Activated CD8-positive, alpha-beta T cell treated with anti-CD3 and anti-CD28 coated beads, Interleukin-2, amount 10 ng/mL, durations not matched to agents 7 days and 5 days (primary cell): Measurements from ENCODE around the gene TUFT1. TPM values are rescaled to one million over a fixed set of nuclear protein-coding genes. Genes with fewer than 3 reads are reported as not detected.
"Not testable (repeated sequence)": the region's sequence is repeated elsewhere in the genome, so short reads cannot be mapped to it uniquely, and the experiment has no call there.

ENCODE experiments used
- ATAC-seq: fragments of 150-1000 bp; cut with Tn5 transposase; one replicate; pipeline ENCODE4 v1.10.0; 2021; ENCODE audit warnings: moderate library complexity
- CTCF ChIA-PET: fragments of 350-600 bp; sonication (Branson Sonifier 250); formaldehyde crosslinking; loops from one replicate; lab custom pipeline; 2021; ENCODE audit warnings: antibody characterized with exemption; lab: Charles Lee
- POLR2A ChIA-PET: fragments of 350-600 bp; sonication (Branson Sonifier 250); formaldehyde crosslinking; loops from one replicate; lab custom pipeline; 2021; ENCODE audit warnings: antibody characterized with exemption; lab: Charles Lee
- DNase-seq: peaks from one replicate; pipeline ENCODE4 v3.0.0-alpha.2; 2020
- H3K27ac Mint-ChIP-seq: one replicate; pipeline ENCODE4 v1.8.0; 2021; ENCODE audit warnings: mild to moderate bottlenecking, mixed read lengths
- H3K27me3 Mint-ChIP-seq: one replicate; pipeline ENCODE4 v1.8.0; 2021; ENCODE audit warnings: low read depth, mixed read lengths
- H3K36me3 Mint-ChIP-seq: one replicate; pipeline ENCODE4 v1.8.0; 2021; ENCODE audit warnings: low read depth, mixed read lengths
- H3K4me1 Mint-ChIP-seq: one replicate; pipeline ENCODE4 v1.8.0; 2021; ENCODE audit warnings: low read depth, mixed read lengths
- H3K4me3 Mint-ChIP-seq: one replicate; pipeline ENCODE4 v1.8.0; 2021; ENCODE audit warnings: mild to moderate bottlenecking, mixed read lengths
- H3K9me3 Mint-ChIP-seq: one replicate; pipeline ENCODE4 v1.8.0; 2022; ENCODE audit warnings: mixed read lengths; ENCODE audit not compliant: insufficient read depth
- total RNA-seq, 2 experiments: library from RNA; stranded (reverse); gene quantifications; one replicate each; pipeline ENCODE4 v1.2.3, GENCODE V29; 2021

TUFT1 gene
- total RNA-seq, 2 experiments from 2014 or later, result 0.42 TPM

DNA sequence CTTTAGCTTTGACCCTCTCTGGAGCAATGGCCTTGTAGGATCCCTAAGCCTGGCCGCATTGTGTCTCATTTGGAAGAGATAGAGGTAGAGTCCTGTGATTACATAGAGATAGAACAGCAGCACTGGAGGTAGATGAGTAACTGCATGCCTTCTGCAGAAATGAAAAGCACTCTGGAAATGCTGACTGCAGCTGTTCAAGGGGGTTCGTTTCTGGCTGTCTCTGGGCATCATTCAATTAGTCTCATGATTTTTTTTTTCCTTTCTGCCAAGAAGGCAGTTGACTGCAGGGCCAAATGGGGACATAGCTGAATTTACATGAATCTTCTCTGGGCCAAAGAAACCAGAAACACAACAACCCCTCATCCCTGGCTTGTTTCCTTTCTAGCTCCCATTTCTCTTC, 43.7 kb downstream of the TUFT1 start:
- ATAC-seq (no peak), DNase-seq (no peak)
- Mint-ChIP-seq H3K9me3 (no peaks in the 10 kb centered on the region), H3K4me1 (no peaks in the 10 kb centered on the region), H3K4me3 (no peak overlapping the region), H3K27me3 (no peaks in the 10 kb centered on the region), H3K36me3 (no peaks in the 10 kb centered on the region), H3K27ac (no peak overlapping the region)
- CTCF ChIA-PET, result interaction anchor here (1.5 to 5.2 kb wide), 2 partner anchors 10 to 63 kb away, joined by 3 to 26 read pairs; no protein-coding TSS in a partner anchor
- POLR2A ChIA-PET, result interaction anchor here (0.6 kb wide), 1 partner anchor 92 kb away, joined by 3 read pairs; no protein-coding TSS in a partner anchor

GRCh38 chr1:151584278-151584677, 44.2 kb downstream of the TUFT1 start:
- ATAC-seq (no peak), DNase-seq (no peak)
- H3K9me3 Mint-ChIP-seq, result no peaks in the 10 kb centered on the region
- CTCF ChIA-PET, result interaction anchor here (1.5 to 5.2 kb wide), 2 partner anchors 10 to 64 kb away, joined by 3 to 26 read pairs; no protein-coding TSS in a partner anchor
- H3K27me3 Mint-ChIP-seq, result no peaks in the 10 kb centered on the region
- POLR2A ChIA-PET, result no interaction called here
- H3K27ac Mint-ChIP-seq, result no peak overlapping the region
- H3K4me3 Mint-ChIP-seq, result no peak overlapping the region
- H3K4me1 Mint-ChIP-seq, result no peaks in the 10 kb centered on the region
- no peaks in the 10 kb centered on the region for H3K36me3 Mint-ChIP-seq

DNA sequence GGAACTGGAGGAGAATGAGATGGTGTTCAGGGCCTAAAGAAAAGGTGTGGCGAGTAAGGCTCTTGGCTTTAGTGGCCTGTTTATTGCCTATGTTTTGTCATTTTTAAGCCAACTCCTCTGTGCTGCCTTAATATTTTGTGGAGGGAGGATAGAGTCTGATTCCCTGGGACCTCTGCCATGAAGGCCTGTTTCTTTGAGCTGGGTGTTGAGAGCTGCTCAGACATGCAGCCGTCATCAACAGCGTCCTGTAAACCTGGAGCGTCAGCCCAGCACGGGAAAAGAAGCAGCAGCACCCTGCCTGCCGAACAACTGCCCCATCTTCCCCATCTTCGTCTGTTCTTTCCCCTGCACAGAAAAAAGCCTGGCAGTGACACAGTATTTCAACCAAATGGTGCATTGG, 44.7 kb downstream of the TUFT1 start:
- POLR2A ChIA-PET, result no interaction called here
- no peaks in the 10 kb centered on the region for H3K4me1 Mint-ChIP-seq
- no peak overlapping the region for H3K27ac Mint-ChIP-seq
- no peak overlapping the region for H3K4me3 Mint-ChIP-seq
- no peaks in the 10 kb centered on the region for H3K36me3 Mint-ChIP-seq
- ATAC-seq (no peak), DNase-seq (no peak)
- CTCF ChIA-PET, result no interaction called here
- H3K27me3 Mint-ChIP-seq, result no peaks in the 10 kb centered on the region
- no peaks in the 10 kb centered on the region for H3K9me3 Mint-ChIP-seq

DNA sequence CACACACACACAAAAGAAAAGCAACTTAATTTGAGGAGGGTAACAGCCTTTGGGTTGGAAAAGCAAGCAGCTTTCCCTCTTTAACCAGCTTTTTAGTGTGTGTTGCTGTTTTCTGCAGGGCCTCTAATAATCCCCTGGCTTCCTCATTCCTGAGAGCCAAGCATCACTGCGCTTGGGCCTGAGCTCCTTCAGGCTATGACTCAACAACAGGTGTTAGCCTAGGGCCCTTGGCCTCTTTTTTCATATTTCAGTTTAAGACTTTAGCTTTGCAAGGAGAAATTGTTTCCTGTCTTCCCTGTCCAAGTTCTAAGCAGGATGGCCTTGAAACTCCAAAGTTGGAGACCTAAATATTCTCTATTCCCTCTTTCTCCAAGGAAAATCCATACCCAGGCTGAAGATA, 45.5 kb downstream of the TUFT1 start:
- Mint-ChIP-seq H3K9me3 (no peaks in the 10 kb centered on the region), H3K27me3 (peaks cover 4% of the 10 kb centered on the region), H3K4me1 (no peaks in the 10 kb centered on the region), H3K36me3 (no peaks in the 10 kb centered on the region), H3K27ac (no peak overlapping the region), H3K4me3 (no peak overlapping the region)
- no peak for ATAC-seq
- CTCF ChIA-PET, result interaction anchor here (1.2 kb wide), 1 partner anchor 8 kb away, joined by 7 read pairs; no protein-coding TSS in a partner anchor
- no peak for DNase-seq
- POLR2A ChIA-PET, result no interaction called here

- no peaks in the 10 kb centered on the region for H3K9me3 Mint-ChIP-seq
- H3K36me3 Mint-ChIP-seq, result no peaks in the 10 kb centered on the region
- ATAC-seq (no peak), DNase-seq (no peak)
- no peak overlapping the region for H3K27ac Mint-ChIP-seq
- ChIA-PET CTCF (no interaction called here), POLR2A (no interaction called here)
- H3K4me1 Mint-ChIP-seq, result peaks cover 9% of the 10 kb centered on the region
- H3K27me3 Mint-ChIP-seq, result peaks cover 10% of the 10 kb centered on the region
- no peak overlapping the region for H3K4me3 Mint-ChIP-seq
These were observed 50.9 kb downstream of the TUFT1 start for GRCh38 chr1:151590961-151591360.

- no peaks in the 10 kb centered on the region for H3K36me3 Mint-ChIP-seq
- H3K4me1 Mint-ChIP-seq, result peaks cover 9% of the 10 kb centered on the region
- DNase-seq (no peak), ATAC-seq (peak; percentile 41)
- ChIA-PET POLR2A (interaction anchor here (0.9 kb wide), 2 partner anchors 36 to 246 kb away, joined by 3 read pairs; no protein-coding TSS in a partner anchor), CTCF (interaction anchor here (0.6 to 5.9 kb wide), 61 partner anchors 8 to 408 kb away, joined by 3 to 40 read pairs (median 4); partner anchors contain the start of genes CELF3, PI4KB, RIIAD1 and TDRKH)
- H3K4me3 Mint-ChIP-seq, result peak overlapping the region; percentile 47
- no peak overlapping the region for H3K27ac Mint-ChIP-seq
- peaks cover 12% of the 10 kb centered on the region for H3K27me3 Mint-ChIP-seq
- H3K9me3 Mint-ChIP-seq, result no peaks in the 10 kb centered on the region
These were observed 53.6 kb downstream of the TUFT1 start for GRCh38 chr1:151593730-151594129.

GRCh38 chr1:151594143-151594625, 54.1 kb downstream of the TUFT1 start:
- Mint-ChIP-seq H3K27ac (no peak overlapping the region), H3K4me1 (peaks cover 9% of the 10 kb centered on the region), H3K9me3 (no peaks in the 10 kb centered on the region), H3K36me3 (no peaks in the 10 kb centered on the region), H3K4me3 (peak overlapping the region; percentile 47), H3K27me3 (peaks cover 12% of the 10 kb centered on the region)
- ChIA-PET CTCF (interaction anchor here (0.6 to 5.9 kb wide), 60 partner anchors 9 to 408 kb away, joined by 3 to 40 read pairs (median 4); partner anchors contain the start of genes CELF3, PI4KB, RIIAD1 and TDRKH), POLR2A (interaction anchor here (0.9 kb wide), 2 partner anchors 36 to 246 kb away, joined by 3 read pairs; no protein-coding TSS in a partner anchor)
- peak; percentile 90 for DNase-seq
- ATAC-seq, result peak; percentile 98

- H3K4me1 Mint-ChIP-seq, result peaks cover 9% of the 10 kb centered on the region
- H3K4me3 Mint-ChIP-seq, result no peak overlapping the region
- ChIA-PET POLR2A (no interaction called here), CTCF (interaction anchor here (1.1 to 5.9 kb wide), 3 partner anchors 8 to 240 kb away, joined by 3 to 40 read pairs (median 8); no protein-coding TSS in a partner anchor)
- no peak for ATAC-seq
- no peak for DNase-seq
- no peak overlapping the region for H3K27ac Mint-ChIP-seq
- peaks cover 4% of the 10 kb centered on the region for H3K27me3 Mint-ChIP-seq
- no peaks in the 10 kb centered on the region for H3K9me3 Mint-ChIP-seq
- H3K36me3 Mint-ChIP-seq, result no peaks in the 10 kb centered on the region
These were observed 56.3 kb downstream of the TUFT1 start for GRCh38 chr1:151596166-151596953.

GRCh38 chr1:151602550-151602949, 62.4 kb downstream of the TUFT1 start:
- CTCF ChIA-PET, result interaction anchor here (3.8 kb wide), 1 partner anchor 9 kb away, joined by 21 read pairs; no protein-coding TSS in a partner anchor

DNA sequence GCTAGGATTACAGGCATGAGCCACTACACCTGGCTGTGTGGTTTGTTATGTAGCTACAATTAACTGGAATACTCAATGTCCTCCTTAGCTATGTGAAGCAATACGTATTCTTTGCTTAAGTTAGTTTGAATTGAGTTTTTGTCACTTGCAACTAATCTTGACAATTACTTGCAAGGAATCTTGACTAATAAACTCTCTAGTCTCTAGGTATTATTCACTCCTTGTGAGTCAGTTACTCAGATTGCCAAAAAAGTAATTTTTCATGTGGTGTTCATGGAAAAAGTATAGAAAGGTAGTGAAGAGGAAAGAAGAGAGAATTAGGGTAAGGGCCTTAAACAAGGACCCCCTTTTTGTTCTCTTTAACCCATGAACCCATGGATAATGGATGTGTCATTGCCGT, 64.2 kb downstream of the TUFT1 start:
- CTCF ChIA-PET, result interaction anchor here (1.2 to 3.8 kb wide), 2 partner anchors 8 to 10 kb away, joined by 3 to 21 read pairs; no protein-coding TSS in a partner anchor
- no peak overlapping the region for H3K27ac Mint-ChIP-seq
- H3K27me3 Mint-ChIP-seq, result peaks cover 18% of the 10 kb centered on the region
- H3K4me3 Mint-ChIP-seq, result no peak overlapping the region
- DNase-seq, result no peak
- POLR2A ChIA-PET, result no interaction called here
- ATAC-seq, result no peak
- H3K9me3 Mint-ChIP-seq, result no peaks in the 10 kb centered on the region
- H3K36me3 Mint-ChIP-seq, result no peaks in the 10 kb centered on the region
- H3K4me1 Mint-ChIP-seq, result no peaks in the 10 kb centered on the region

More at GRCh38 chr1:151602550-151602949, 62.4 kb downstream of the TUFT1 start:
- POLR2A ChIA-PET, H3K36me3 Mint-ChIP-seq, H3K9me3 Mint-ChIP-seq, H3K27ac Mint-ChIP-seq, H3K4me1 Mint-ChIP-seq, DNase-seq, H3K4me3 Mint-ChIP-seq, ATAC-seq: not testable (repeated sequence)
- peaks cover 12% of the 10 kb centered on the region for H3K27me3 Mint-ChIP-seq

- Mint-ChIP-seq H3K27ac (no peak overlapping the region), H3K27me3 (peaks cover 18% of the 10 kb centered on the region), H3K4me1 (peaks cover 4% of the 10 kb centered on the region), H3K36me3 (no peaks in the 10 kb centered on the region), H3K9me3 (no peaks in the 10 kb centered on the region), H3K4me3 (no peak overlapping the region)
- ATAC-seq (no peak), DNase-seq (no peak)
- POLR2A ChIA-PET, result no interaction called here
- CTCF ChIA-PET, result interaction anchor here (1.0 kb wide), 1 partner anchor 13 kb away, joined by 4 read pairs; no protein-coding TSS in a partner anchor
These were observed 66.3 kb downstream of the TUFT1 start for GRCh38 chr1:151606384-151606783.
